ENCODE results near the gene ASCL4. TPM values are rescaled to one million over a fixed set of nuclear protein-coding genes. Genes with fewer than 3 reads are reported as not detected.

Gene ASCL4
- total and polyA plus RNA-seq, 2 experiments from 2014 or later: not detected

- H3K9me3 Mint-ChIP-seq: no peaks in the 10 kb centered on the region; the same call in 2 of the 3 replicates
- Histone ChIP-seq H3K4me3 (no peak overlapping the region), H3K27me3 (ENCODE audit: insufficient read depth) (no peaks in the 10 kb centered on the region), H3K79me2 (replicated peaks; ENCODE audit: insufficient read depth) (no peaks in the 10 kb centered on the region), H3K4me1 (ENCODE audit: insufficient read depth) (peaks cover 11% of the 10 kb centered on the region), H3K36me3 (ENCODE audit: insufficient read depth) (no peaks in the 10 kb centered on the region), H3K9me2 (ENCODE audit: insufficient read depth) (no peaks in the 10 kb centered on the region), H2AFZ (no peak overlapping the region), H3F3A (replicated peaks; ENCODE audit: low read depth) (no peaks in the 10 kb centered on the region), H3K27ac (ENCODE audit: low read depth) (no peak overlapping the region), H4K20me1 (replicated peaks; ENCODE audit: insufficient read depth) (no peaks in the 10 kb centered on the region), H3K4me2 (no peak overlapping the region)
- H3K27me3 Mint-ChIP-seq (ENCODE audit: insufficient read depth, low read depth, poor library complexity): peaks cover 3% of the 10 kb centered on the region
- DNase-seq (ENCODE audit: low spot score) (no peak), ATAC-seq (no peak)
- H3K36me3 Mint-ChIP-seq (ENCODE audit: low read depth): no peaks in the 10 kb centered on the region
- TF ChIP-seq STAT1 (IDR thresholded peaks at IDR 0.05; ENCODE audit: unreplicated experiment) (no peak), ZNF114 (CRISPR knock-in tag; IDR thresholded peaks at IDR 0.05) (no peak), CTCF (conservative IDR thresholded peaks at IDR 0.05; ENCODE audit: low read depth in 2 of 2) (no peak), ZNF331 (CRISPR knock-in tag; IDR thresholded peaks at IDR 0.05; ENCODE audit: low read depth) (no peak), CREB1 (CRISPR knock-in tag; IDR thresholded peaks at IDR 0.05; ENCODE audit: low read depth) (no peak), EZH2phosphoT487 (IDR thresholded peaks at IDR 0.05; ENCODE audit: unreplicated experiment) (no peak), EZH2 (IDR thresholded peaks at IDR 0.05; ENCODE audit: low read depth, unreplicated experiment) (no peak), JUNB (IDR thresholded peaks at IDR 0.05; ENCODE audit: unreplicated experiment) (no peak), REST (IDR thresholded peaks at IDR 0.05; ENCODE audit: unreplicated experiment) (no peak), ETS1 (IDR thresholded peaks at IDR 0.05) (no peak), POLR2AphosphoS5 (IDR thresholded peaks at IDR 0.05; ENCODE audit: low read depth) (no peak), NANOG (IDR thresholded peaks at IDR 0.05; ENCODE audit: borderline replicate concordance) (no peak)
- no peak overlapping the region for H3K4me3 Mint-ChIP-seq
- no peak overlapping the region for H3K27ac Mint-ChIP-seq
- peaks cover 12% of the 10 kb centered on the region for H3K4me1 Mint-ChIP-seq
These were observed 31.1 kb downstream of the ASCL4 start for GRCh38 chr12:107805488-107806180.
